HG02763 (cell line): ENCODE data around the gene RBP2.
"Not testable (repeated sequence)": the region's sequence is repeated elsewhere in the genome, so short reads cannot be mapped to it uniquely, and the experiment has no call there.

ENCODE experiments used
- ATAC-seq: cut with Tn5 transposase; IDR thresholded peaks from one replicate; pipeline ENCODE4 v1.9.1; 2021; ENCODE audit warnings: mild to moderate bottlenecking, moderate library complexity; ENCODE audit not compliant: unreplicated experiment

RBP2 gene

GRCh38 chr3:139447486-139447885 is 28.8 kb downstream of the RBP2 start:
- no peak for ATAC-seq

DNA sequence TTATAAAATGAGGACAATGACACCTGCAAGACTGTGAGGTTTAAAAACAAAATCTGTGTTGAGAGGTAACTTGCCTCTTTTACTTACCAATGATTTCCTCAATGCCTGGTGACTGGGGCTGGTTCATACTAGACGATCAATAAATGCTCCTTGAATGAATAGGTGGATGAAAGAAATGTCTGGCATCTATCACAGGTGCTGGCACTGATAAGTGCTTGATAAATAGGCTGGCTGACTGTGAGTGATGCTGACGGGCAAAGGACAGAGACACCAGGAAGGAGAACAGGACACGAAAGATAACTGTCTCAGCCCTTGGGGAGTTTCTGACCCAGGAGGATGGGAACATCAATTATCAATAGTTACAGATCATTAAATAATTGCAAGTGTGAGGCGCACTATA is 31.9 kb downstream of the RBP2 start:
- no peak for ATAC-seq

DNA sequence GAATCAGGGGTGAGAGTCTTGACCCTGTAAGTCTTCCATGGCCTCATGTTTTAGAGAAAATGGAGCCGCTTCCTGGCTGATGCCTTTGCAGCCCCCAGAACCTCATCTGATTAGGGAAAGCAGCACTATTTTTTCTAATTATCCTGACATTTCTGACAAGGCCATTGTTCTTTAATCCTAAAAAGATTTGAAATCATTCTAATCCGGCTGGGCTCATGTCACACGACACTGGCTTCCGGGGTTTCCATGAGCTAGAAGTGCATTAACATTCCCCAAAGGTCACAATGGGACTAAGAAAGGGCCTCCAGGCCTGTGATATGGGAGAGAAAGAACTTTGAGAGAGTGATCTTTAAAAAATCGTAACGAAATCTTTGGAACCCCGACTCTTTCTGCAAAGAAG is 33.1 kb downstream of the RBP2 start:
- no peak for ATAC-seq

DNA sequence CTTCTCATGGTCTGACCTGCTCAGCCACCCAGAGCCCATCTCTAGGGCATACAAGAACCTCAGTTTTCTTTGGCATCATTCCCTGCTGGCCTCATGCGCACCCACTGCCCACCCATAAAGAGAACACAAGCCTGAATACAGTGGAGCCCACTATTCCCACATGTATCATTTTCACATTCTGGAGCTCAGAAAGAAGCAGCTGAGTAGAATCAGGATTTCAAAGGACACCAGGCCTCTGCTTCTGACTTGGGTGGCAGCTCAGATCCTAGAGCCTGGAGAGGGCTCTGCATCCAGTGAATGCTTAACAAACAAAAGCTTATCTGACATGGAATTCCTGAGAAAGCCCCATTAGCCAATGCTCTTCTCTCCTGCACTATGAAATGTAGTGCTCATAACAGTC is 34.7 kb downstream of the RBP2 start:
- no peak for ATAC-seq

- ATAC-seq: no peak
Observed at GRCh38 chr3:139440639-139441556, 35.4 kb downstream of the RBP2 start.

- no peak for ATAC-seq
Observed at GRCh38 chr3:139439278-139439677, 37.0 kb downstream of the RBP2 start.

- ATAC-seq: no peak
Observed at GRCh38 chr3:139434764-139435307, 41.5 kb downstream of the RBP2 start.

GRCh38 chr3:139434228-139434627 is 42.1 kb downstream of the RBP2 start:
- ATAC-seq: no peak

DNA sequence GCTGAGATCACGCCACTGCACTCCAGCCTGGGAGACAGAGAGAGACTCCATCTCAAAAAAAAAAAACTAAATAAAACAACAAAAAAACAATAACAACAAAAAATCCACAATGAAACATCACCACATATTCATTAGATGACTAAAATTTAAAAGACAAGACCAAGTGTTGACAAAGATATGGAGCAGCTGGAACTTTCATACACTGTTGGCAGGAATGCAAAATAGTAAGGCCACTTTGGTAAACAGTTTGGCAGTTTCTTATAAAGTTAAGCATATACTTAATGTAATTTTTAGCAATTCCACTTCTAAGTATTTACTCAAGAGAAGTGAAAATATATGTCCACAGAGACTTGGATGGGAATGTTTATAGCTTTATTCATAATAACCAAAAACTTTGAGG is 43.2 kb downstream of the RBP2 start:
- ATAC-seq: no peak

- no peak for ATAC-seq
Observed at GRCh38 chr3:139430493-139430892, 45.8 kb downstream of the RBP2 start.

DNA sequence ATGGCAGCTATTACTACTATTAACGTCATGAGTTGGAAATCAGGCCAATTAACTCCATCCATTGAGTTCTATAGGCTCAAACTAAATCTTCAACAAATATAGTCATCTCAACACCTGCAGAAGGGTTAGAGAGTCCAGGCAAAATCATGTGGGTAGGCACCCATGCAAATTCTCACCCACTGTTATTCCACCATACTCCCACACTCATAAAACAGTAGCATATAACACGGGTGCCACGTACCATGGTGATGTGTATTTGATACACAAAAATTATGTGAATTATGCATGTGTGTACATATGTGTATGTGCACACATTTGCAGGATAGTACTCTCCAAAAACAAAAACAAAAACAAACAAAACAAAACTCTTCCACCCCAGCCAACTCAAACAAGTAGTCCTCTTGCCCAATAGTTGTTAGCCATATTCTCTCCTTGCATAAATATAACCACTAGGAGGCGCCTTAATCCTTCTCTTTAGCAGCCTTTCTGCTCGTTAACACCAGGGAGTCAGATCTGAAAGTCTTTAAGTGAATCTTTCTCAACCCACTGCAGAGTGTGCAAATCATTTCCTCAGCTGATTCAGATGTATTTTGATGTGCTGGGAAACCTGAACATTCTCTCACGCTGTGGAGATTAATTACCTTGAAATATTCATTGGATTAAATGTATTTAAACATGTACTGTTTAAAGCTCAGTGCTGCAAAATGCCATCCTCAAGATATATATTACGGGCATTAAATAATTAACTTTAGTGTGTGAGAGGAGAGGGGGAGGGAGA is 48.8 kb downstream of the RBP2 start:
- ATAC-seq: peak; percentile 65

DNA sequence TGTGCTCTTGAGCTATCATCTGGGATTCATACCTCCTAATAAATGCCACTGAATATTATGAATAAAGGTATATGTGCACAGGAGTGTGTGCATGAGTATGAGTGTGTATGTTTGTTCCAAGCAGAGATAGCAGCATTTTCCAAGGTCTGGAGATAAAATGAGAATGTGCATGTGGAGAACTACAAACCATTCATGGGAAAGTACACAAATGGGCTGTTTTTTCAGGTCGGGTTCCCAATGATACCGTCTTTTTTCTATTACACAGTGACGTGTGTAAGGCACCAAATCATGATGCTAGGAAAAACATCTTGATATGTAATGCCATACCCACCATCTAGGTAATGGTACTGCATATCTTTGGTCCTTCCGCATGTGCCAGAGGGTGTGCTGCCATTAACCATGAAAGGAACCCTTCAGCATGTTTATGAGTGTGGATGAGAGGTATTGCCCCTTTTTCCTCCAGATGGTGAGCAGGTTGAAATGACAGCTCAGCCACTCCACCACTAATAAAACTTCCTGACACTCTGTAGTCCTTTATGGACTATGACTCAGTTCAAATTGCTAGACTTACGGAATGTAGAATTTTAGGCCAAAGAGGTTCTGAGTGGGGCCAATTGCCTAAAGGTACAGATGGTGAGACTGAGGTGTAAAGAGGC is 50.4 kb downstream of the RBP2 start:
- no peak for ATAC-seq

- no peak for ATAC-seq
Observed at GRCh38 chr3:139423232-139423631, 53.1 kb downstream of the RBP2 start.

DNA sequence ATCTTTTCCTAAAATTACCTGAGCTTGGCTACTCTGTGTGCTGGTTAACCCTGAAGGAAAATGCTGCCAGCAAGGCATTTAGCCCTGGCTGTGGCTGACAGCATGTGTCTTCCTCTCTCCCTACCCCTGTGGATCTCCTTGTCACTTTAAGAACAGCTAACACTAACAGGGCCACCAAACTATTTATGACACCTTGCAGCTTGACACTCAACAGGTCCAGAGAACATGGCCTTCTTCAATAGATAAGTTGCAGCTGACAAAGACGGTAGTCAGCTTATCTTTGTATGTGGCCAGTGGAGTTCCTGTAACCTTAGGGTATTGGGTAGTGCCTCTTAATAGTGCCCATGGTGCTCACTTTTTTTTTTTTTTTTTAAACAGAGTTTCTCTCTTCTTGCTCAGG is 54.9 kb downstream of the RBP2 start:
- ATAC-seq: no peak

GRCh38 chr3:139421040-139421439 is 55.3 kb downstream of the RBP2 start:
- no peak for ATAC-seq

GRCh38 chr3:139418144-139418543 is 58.2 kb downstream of the RBP2 start:
- ATAC-seq: no peak

GRCh38 chr3:139416275-139416674 is 60.0 kb downstream of the RBP2 start:
- no peak for ATAC-seq

GRCh38 chr3:139414608-139415224 is 61.6 kb downstream of the RBP2 start:
- ATAC-seq: no peak

DNA sequence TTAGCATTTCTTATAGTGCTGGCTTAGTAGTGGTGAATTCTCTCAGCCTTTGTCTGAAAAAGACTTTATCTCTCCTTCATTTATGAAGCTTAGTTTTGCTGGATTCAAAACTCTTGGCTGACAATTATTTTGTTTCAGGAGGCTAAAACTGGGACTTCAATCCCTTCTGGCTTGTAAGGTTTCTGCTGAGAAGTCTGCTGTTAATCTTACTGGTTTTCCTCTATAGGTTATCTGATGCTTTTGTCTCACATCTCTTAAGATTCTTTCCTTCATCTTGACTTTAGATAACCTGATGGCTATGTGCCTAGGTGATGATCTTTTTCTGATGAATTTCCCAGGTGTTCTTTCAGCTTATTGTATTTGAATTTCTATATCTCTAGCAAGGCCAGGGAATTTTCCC is 63.4 kb downstream of the RBP2 start:
- ATAC-seq: not testable (repeated sequence)
